NCI-H82 (cell line): ENCODE measurements around the gene MEGF9.
"Not testable (repeated sequence)": the region's sequence is repeated elsewhere in the genome, so short reads cannot be mapped to it uniquely, and the experiment has no call there.

Experiments
- DNase-seq: peaks from one replicate; lab custom pipeline; 2025; lab: John Stamatoyannopoulos, UW

MEGF9 gene

DNA sequence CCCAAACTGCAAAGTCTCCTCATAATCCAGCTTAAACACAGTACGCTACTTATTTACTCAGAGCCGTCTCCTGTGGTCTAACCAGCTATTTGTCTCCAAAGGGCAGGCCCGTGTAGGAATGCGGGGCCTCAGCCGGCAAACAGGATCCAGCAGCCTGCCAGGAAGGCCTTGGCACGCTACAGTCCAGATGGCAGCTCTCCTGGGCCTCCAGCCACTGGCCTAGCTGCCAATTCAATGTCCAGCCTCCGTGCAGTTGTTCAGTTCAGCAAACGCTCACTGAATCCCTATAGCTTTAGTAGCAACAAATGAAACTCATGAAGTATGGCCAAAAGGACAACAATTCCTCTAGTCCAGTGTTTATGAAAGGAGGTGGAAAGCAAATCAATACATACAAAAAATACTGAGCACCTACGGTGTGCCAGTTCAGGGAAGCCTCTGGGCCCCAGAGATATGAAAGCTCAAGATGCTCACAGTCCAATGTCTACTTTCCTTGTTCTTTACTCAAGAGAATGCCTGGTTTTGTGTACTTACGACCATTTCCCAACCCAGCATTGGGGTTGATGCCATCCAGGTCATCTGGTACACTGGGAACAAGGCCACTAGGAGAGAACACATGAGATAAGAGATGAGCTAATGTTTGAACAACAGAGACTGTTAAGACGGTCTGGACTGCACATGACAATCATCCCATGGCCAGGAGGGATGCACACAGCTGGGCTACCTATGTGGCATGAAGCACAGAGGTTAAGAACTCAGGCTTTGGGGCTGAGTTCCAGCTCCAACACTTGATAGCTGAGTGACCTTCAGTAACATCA, 142.6 kb downstream of the MEGF9 start:
- no peak for DNase-seq

- DNase-seq: no peak
Observed at GRCh38 chr9:120570296-120570695, 144.0 kb downstream of the MEGF9 start.

GRCh38 chr9:120569556-120569955, 144.7 kb downstream of the MEGF9 start:
- DNase-seq: no peak

GRCh38 chr9:120568816-120569215, 145.5 kb downstream of the MEGF9 start:
- DNase-seq: no peak

DNA sequence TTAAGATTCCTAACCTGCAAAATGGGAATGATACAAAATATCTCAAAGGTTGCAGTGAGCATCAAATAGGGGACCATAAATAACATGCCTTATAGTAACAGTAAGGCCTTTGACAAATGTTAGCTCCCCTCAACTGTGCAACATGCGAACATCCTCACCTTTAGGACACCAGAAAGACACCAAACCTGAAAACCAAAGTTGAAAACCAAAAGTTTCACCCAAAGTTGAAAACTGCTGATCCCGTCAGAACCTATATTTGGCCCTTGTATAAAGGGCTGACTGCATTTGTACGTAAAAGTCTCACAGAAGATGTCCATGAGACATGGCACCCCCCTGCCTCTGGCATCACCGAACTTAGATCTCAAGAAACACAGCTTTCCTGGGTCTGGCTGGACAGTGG, 146.4 kb downstream of the MEGF9 start:
- no peak for DNase-seq

DNA sequence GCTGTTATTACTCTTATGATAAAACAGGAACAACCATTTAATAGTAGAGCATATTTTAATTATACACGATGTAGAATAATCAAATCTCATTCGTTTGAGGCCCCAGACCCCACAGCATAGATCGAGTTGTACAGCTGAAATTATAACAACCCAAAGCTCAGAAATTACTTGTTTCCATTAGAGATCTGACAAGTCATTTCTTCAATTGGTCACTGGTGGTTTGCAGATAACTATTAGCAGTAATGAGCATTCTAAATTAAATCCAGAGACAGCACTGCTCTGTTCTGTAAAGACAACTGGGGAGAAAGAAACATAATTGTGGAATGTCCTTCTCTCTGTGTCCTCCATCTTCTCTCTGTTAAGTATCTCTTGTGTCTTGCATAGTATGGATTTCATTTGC, 147.2 kb downstream of the MEGF9 start:
- DNase-seq: no peak

GRCh38 chr9:120564589-120564988, 149.7 kb downstream of the MEGF9 start:
- DNase-seq: no peak

DNA sequence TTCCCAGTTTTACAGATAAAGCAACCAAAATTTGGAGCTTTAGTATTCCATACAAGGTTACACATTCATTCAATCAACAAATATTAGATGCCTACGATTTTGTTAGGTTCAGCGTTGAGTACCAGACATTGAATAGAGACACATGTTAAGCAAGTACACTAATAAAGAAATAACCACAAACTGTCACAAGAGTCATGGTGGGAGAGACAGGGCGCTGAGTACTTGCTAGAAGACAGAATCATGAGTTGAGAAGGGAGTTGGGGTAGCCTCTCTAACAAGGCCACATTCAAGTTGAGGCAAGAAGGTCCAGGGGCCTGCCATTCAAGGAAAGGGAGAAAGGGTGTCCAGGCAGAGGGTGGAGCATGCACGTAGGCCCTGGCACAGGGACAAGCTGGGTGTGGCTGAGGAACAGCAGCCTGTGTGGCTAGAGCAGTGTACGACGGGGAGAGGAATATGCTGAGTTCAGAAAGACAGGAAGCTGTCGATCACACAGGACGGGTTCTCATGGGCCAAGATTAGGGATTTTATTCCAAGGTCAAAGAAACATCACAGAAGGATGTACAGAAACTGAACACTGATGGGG, 151.3 kb downstream of the MEGF9 start:
- no peak for DNase-seq

DNA sequence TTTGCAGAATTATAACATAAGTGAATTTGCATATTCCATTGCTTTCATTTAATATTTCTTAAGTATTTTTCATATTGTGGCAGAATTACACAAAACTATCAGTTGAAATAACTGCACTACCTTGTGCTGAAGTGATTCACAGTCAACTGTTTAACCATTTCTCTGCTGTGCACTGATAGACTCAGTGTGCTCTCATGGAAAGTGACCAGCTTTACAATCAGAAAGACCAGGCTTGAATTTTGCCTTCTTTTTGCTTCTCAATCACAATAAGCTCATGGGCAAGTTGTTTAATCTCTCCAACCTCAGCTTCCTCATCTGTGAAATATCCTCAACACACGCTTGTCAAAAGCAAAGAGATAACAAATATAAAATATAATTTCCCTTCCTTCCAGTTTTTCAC, 152.6 kb downstream of the MEGF9 start:
- DNase-seq: no peak

GRCh38 chr9:120559546-120559945, 154.7 kb downstream of the MEGF9 start:
- no peak for DNase-seq

- no peak for DNase-seq
Observed at GRCh38 chr9:120558454-120558853, 155.8 kb downstream of the MEGF9 start.

GRCh38 chr9:120557205-120557604, 157.1 kb downstream of the MEGF9 start:
- DNase-seq: no peak

DNA sequence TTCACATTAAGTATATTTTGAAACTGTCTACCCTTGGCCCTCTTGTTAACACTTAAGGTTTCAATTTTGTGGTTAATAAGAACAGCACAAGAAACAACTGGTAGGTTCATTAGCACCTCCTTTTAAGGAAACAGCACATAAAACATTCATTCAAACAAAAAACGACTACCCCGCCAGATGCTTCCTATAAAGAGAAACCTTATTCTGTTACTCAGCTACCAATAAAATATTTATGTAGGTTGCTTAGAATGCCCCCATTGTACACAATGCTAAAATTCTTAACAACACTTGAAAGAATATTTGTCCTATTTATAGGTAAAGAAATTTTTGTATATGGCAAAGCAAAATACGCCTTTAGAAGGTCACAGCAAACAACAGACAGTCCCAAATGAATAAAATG, 157.5 kb downstream of the MEGF9 start:
- no peak for DNase-seq

DNA sequence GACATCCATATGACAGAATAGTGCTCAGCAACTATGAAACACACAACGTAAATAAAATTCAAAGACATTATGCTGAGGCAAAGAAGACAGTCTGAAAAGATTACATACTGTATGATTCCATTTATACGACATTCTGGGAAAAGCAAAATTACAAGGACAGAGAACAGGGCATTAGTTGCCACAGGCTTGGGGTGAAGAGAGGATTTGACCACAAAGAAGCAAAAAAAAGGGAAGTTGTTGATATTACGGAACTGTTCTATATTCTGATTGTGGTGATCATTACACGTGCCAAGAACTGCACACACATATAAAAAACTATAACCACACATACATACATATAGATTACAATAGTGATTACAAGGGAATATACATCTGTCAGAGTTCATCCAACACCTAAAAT, 158.4 kb downstream of the MEGF9 start:
- no peak for DNase-seq

DNA sequence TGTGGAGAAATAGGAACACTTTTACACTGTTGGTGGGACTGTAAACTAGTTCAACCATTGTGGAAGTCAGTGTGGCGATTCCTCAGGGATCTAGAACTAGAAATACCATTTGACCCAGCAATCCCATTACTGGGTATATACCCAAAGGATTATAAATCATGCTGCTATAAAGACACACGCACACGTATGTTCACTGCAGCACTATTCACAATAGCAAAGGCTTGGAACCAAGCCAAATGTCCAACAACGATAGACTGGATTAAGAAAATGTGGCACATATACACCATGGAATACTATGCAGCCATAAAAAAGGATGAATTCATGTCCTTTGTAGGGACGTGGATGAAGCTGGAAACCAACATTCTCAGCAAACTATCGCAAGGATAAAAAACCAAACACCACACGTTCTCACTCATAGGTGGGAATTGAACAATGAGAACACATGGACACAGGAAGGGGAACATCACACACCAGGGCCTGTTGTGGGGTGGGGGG, 162.0 kb downstream of the MEGF9 start:
- not testable (repeated sequence) for DNase-seq
